ENCODE data around the gene IRAK1BP1.

IRAK1BP1 gene

GRCh38 chr6:78867370-78868040 lies at the start of gene IRAK1BP1:
TSS of gene IRAK1BP1 (plus strand) at chr6:78867551. CDS start at chr6:78867577, 26 bp downstream.
- H3K9me3 ChIP-seq (ENCODE audit: control insufficient read depth, low read length) = no peaks in the 10 kb centered on the region
- H3K9ac ChIP-seq (ENCODE audit: low read length) = peak within 1 kb of the TSS; percentile 85
- no peaks in the 10 kb centered on the region for H3K27me3 ChIP-seq (ENCODE audit: control insufficient read depth, insufficient read depth, low read length)
- H3K36me3 ChIP-seq (ENCODE audit: control insufficient read depth, insufficient read depth, low read length) = no peaks in the 10 kb centered on the region
- peak within 1 kb of the TSS; percentile 98 for H3K4me3 ChIP-seq (ENCODE audit: low read length)
- no peaks in the 10 kb centered on the region for H3K4me1 ChIP-seq (ENCODE audit: control insufficient read depth, insufficient read depth, low read length)

GRCh38 chr6:78824045-78824444 lies 43.3 kb upstream of the IRAK1BP1 start:
- Histone ChIP-seq H3K27me3 (ENCODE audit: control insufficient read depth, insufficient read depth, low read length) (no peaks in the 10 kb centered on the region), H3K4me3 (ENCODE audit: low read length) (no peak overlapping the region), H3K4me1 (ENCODE audit: control insufficient read depth, insufficient read depth, low read length) (no peaks in the 10 kb centered on the region), H3K9ac (ENCODE audit: low read length) (no peak overlapping the region), H3K36me3 (ENCODE audit: control insufficient read depth, insufficient read depth, low read length) (no peaks in the 10 kb centered on the region), H3K9me3 (ENCODE audit: control insufficient read depth, low read length) (no peaks in the 10 kb centered on the region)

DNA sequence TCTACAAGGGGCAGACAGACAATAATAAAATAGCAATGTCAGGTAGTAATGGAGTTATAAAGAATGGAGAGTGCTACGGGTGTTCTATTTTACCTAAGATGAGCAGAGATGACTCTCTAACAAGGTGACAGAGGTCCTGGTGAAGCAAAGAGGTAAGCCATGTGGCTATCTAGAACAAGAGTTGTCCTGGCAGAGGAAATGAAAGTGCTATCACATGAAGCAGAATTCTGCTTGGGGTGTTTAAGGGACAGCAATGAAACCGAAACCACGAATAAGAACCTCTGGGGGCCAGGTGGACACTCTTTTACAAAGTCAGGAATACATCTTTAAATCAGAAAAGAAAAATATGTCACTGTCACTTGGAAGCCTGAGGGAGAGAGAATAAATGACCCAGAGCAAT lies 37.9 kb upstream of the IRAK1BP1 start:
- H3K9ac ChIP-seq (ENCODE audit: low read length) = no peak overlapping the region

DNA sequence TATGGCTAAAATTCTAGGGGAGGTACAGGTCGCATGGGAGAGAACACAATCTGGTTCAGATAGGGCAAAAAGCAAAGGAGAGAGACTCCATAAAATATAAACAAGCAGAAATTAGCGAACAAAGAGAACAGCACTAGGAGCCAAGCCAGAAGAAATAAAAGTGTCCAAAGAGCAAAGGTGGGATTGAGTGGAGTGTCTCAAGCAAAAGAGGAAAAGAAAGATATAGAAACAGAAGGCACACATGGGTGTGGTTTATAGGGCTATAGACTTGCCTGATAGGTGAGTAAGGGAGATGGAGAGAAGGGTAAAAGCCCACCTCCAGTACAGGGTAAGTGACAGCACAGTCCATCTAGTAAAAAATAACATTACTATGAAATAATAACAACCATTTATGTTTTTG lies 36.5 kb upstream of the IRAK1BP1 start:
- Histone ChIP-seq H3K36me3 (ENCODE audit: control insufficient read depth, insufficient read depth, low read length) (no peaks in the 10 kb centered on the region), H3K9me3 (ENCODE audit: control insufficient read depth, low read length) (no peaks in the 10 kb centered on the region), H3K9ac (ENCODE audit: low read length) (no peak overlapping the region), H3K4me1 (ENCODE audit: control insufficient read depth, insufficient read depth, low read length) (peaks cover 5% of the 10 kb centered on the region), H3K4me3 (ENCODE audit: low read length) (no peak overlapping the region), H3K27me3 (ENCODE audit: control insufficient read depth, insufficient read depth, low read length) (no peaks in the 10 kb centered on the region)

More for the DNA sequence above, 37.9 kb upstream of the IRAK1BP1 start:
- Histone ChIP-seq H3K9me3 (ENCODE audit: control insufficient read depth, low read length) (no peaks in the 10 kb centered on the region), H3K27me3 (ENCODE audit: control insufficient read depth, insufficient read depth, low read length) (no peaks in the 10 kb centered on the region), H3K36me3 (ENCODE audit: control insufficient read depth, insufficient read depth, low read length) (no peaks in the 10 kb centered on the region), H3K4me1 (ENCODE audit: control insufficient read depth, insufficient read depth, low read length) (peaks cover 5% of the 10 kb centered on the region), H3K4me3 (ENCODE audit: low read length) (no peak overlapping the region)

DNA sequence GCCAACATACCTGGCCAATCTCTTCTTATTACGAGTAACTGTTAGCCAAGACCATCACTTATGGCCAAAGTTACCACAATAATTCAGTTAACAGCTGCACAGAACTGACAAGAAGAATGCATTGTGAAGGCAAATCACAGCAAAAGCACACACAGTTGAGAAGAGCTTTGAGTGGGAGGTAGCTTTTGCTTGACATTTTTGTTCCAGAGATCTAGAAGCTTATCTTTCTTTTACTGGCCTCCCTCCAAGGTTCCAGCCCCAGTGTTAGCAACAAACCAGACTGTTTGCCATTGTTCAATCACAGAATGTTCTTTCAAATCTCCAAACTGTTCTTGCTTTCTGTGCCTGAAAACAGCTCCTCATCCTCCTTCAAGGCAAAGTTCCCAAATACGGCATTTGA lies 35.9 kb upstream of the IRAK1BP1 start:
- no peaks in the 10 kb centered on the region for H3K36me3 ChIP-seq (ENCODE audit: control insufficient read depth, insufficient read depth, low read length)
- no peaks in the 10 kb centered on the region for H3K27me3 ChIP-seq (ENCODE audit: control insufficient read depth, insufficient read depth, low read length)
- no peak overlapping the region for H3K9ac ChIP-seq (ENCODE audit: low read length)
- peaks cover 5% of the 10 kb centered on the region for H3K4me1 ChIP-seq (ENCODE audit: control insufficient read depth, insufficient read depth, low read length)
- H3K4me3 ChIP-seq (ENCODE audit: low read length) = no peak overlapping the region
- H3K9me3 ChIP-seq (ENCODE audit: control insufficient read depth, low read length) = no peaks in the 10 kb centered on the region

DNA sequence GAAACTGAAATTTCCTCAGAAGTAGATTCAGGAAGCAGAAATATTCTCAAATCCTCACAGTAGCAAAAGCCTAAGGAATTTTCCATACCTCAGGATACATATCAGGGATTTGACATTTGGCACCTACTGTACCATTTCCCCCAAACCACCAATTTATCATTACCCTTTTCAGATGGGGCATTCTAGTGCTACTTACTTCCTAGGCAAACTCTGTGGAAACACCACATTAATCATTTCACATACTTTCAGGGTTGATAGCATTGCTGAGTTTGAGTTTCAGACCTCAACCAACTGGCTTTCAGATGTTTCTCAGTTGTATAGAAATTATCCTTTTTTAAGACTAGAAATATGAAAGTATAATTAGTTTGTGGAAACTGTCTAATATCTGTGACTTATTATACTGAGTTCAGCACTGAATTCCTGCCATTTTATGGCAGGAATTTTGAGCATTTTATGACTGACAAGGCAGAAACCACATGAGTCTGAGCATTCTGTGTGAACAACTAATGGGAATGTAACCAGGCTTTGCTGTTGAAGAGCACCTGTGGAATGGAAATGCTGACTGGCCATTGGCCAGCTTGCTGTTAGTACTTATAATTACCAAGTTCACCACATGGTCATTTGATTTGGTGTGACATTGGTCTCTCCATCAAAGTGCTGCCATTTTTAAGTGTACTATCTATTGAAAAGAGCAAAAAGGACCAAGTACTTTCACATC lies 35.1 kb upstream of the IRAK1BP1 start:
- Histone ChIP-seq H3K4me3 (ENCODE audit: low read length) (no peak overlapping the region), H3K9ac (ENCODE audit: low read length) (no peak overlapping the region), H3K9me3 (ENCODE audit: control insufficient read depth, low read length) (no peaks in the 10 kb centered on the region), H3K4me1 (ENCODE audit: control insufficient read depth, insufficient read depth, low read length) (peaks cover 5% of the 10 kb centered on the region), H3K27me3 (ENCODE audit: control insufficient read depth, insufficient read depth, low read length) (no peaks in the 10 kb centered on the region), H3K36me3 (ENCODE audit: control insufficient read depth, insufficient read depth, low read length) (no peaks in the 10 kb centered on the region)

- H3K9me3 ChIP-seq (ENCODE audit: control insufficient read depth, low read length) = no peaks in the 10 kb centered on the region
- H3K9ac ChIP-seq (ENCODE audit: low read length) = no peak overlapping the region
- no peaks in the 10 kb centered on the region for H3K27me3 ChIP-seq (ENCODE audit: control insufficient read depth, insufficient read depth, low read length)
- peaks cover 5% of the 10 kb centered on the region for H3K4me1 ChIP-seq (ENCODE audit: control insufficient read depth, insufficient read depth, low read length)
- H3K4me3 ChIP-seq (ENCODE audit: low read length) = no peak overlapping the region
- H3K36me3 ChIP-seq (ENCODE audit: control insufficient read depth, insufficient read depth, low read length) = no peaks in the 10 kb centered on the region
Observed at GRCh38 chr6:78835817-78836216, 31.5 kb upstream of the IRAK1BP1 start.

GRCh38 chr6:78836598-78836997 lies 30.8 kb upstream of the IRAK1BP1 start:
- H3K27me3 ChIP-seq (ENCODE audit: control insufficient read depth, insufficient read depth, low read length) = no peaks in the 10 kb centered on the region
- H3K9me3 ChIP-seq (ENCODE audit: control insufficient read depth, low read length) = no peaks in the 10 kb centered on the region
- H3K36me3 ChIP-seq (ENCODE audit: control insufficient read depth, insufficient read depth, low read length) = no peaks in the 10 kb centered on the region
- H3K4me1 ChIP-seq (ENCODE audit: control insufficient read depth, insufficient read depth, low read length) = peaks cover 4% of the 10 kb centered on the region
- H3K9ac ChIP-seq (ENCODE audit: low read length) = no peak overlapping the region
- H3K4me3 ChIP-seq (ENCODE audit: low read length) = no peak overlapping the region

DNA sequence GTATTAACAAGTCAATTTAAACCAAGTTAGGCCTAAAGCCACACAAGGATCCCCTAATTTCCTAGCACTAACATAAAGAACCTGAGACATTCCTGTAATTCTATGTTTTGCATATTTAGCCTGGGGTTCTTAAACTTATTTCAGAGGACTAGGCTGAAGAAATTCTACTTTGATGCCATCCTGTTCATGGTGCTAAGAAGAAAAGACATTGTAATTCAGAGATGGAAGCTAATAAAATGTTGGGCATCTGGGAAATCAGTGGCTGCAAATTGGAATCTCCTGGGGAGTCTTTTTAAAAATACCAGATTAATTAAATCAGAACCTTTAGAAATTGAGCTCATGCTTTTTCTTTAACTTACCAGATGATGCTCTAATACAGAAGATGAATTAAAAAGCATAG lies 26.2 kb upstream of the IRAK1BP1 start:
- Histone ChIP-seq H3K9ac (ENCODE audit: low read length) (no peak overlapping the region), H3K4me3 (ENCODE audit: low read length) (no peak overlapping the region), H3K27me3 (ENCODE audit: control insufficient read depth, insufficient read depth, low read length) (no peaks in the 10 kb centered on the region), H3K9me3 (ENCODE audit: control insufficient read depth, low read length) (no peaks in the 10 kb centered on the region), H3K4me1 (ENCODE audit: control insufficient read depth, insufficient read depth, low read length) (no peaks in the 10 kb centered on the region), H3K36me3 (ENCODE audit: control insufficient read depth, insufficient read depth, low read length) (no peaks in the 10 kb centered on the region)

- Histone ChIP-seq H3K9ac (ENCODE audit: low read length) (no peak overlapping the region), H3K27me3 (ENCODE audit: control insufficient read depth, insufficient read depth, low read length) (no peaks in the 10 kb centered on the region), H3K4me1 (ENCODE audit: control insufficient read depth, insufficient read depth, low read length) (no peaks in the 10 kb centered on the region), H3K9me3 (ENCODE audit: control insufficient read depth, low read length) (no peaks in the 10 kb centered on the region), H3K4me3 (ENCODE audit: low read length) (no peak overlapping the region), H3K36me3 (ENCODE audit: control insufficient read depth, insufficient read depth, low read length) (no peaks in the 10 kb centered on the region)
Observed at GRCh38 chr6:78842953-78843352, 24.4 kb upstream of the IRAK1BP1 start.

DNA sequence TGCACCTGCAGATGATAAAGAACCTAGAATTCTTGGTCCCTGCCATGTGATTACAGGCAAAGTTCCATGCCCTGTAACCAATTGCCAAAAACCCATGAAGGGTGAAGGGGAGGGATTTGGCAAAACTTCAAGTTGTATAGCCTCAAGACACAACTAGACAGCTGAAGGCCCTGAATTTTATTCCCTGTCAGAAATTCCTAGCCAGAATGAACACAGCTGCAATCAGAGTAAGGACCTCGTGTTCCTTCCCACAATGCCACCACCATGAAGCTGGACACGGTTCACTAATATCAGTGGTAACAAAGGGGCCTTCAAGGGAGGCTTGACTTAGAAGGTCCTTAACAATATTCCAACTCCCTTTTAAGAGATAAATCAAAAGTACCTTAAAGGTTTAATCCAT lies 22.5 kb upstream of the IRAK1BP1 start:
- Histone ChIP-seq H3K4me1 (ENCODE audit: control insufficient read depth, insufficient read depth, low read length) (no peaks in the 10 kb centered on the region), H3K9ac (ENCODE audit: low read length) (no peak overlapping the region), H3K36me3 (ENCODE audit: control insufficient read depth, insufficient read depth, low read length) (no peaks in the 10 kb centered on the region), H3K27me3 (ENCODE audit: control insufficient read depth, insufficient read depth, low read length) (no peaks in the 10 kb centered on the region), H3K9me3 (ENCODE audit: control insufficient read depth, low read length) (no peaks in the 10 kb centered on the region), H3K4me3 (ENCODE audit: low read length) (no peak overlapping the region)

DNA sequence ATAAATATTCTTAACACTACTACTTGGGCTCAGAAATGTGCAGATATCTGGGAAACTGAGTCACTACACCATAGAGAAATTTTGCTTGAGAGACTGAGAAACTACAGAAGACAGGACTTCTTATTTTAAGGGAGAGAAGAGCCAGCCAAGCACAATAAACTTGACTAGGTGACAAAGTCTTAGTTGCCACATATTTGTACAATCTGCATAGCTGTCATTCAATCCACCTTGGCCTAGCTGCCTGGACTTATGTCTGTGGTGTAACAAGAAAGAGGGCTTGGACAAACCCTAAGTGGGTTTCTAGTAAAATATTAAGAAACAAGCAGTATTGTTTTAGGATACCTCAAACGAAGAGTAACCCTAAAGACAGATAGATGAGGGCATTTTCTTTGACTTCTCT lies 21.8 kb upstream of the IRAK1BP1 start:
- H3K4me3 ChIP-seq (ENCODE audit: low read length) = no peak overlapping the region

More for the DNA sequence above, 21.8 kb upstream of the IRAK1BP1 start:
- no peaks in the 10 kb centered on the region for H3K9me3 ChIP-seq (ENCODE audit: control insufficient read depth, low read length)
- no peaks in the 10 kb centered on the region for H3K36me3 ChIP-seq (ENCODE audit: control insufficient read depth, insufficient read depth, low read length)
- no peaks in the 10 kb centered on the region for H3K27me3 ChIP-seq (ENCODE audit: control insufficient read depth, insufficient read depth, low read length)
- H3K9ac ChIP-seq (ENCODE audit: low read length) = no peak overlapping the region
- H3K4me1 ChIP-seq (ENCODE audit: control insufficient read depth, insufficient read depth, low read length) = no peaks in the 10 kb centered on the region

Measured in mucosa of stomach (tissue), 1 donor.